ENCODE data around the gene PRAMEF5.
"Not testable (repeated sequence)": the region's sequence is repeated elsewhere in the genome, so short reads cannot be mapped to it uniquely, and the experiment has no call there.

PRAMEF5 gene

DNA sequence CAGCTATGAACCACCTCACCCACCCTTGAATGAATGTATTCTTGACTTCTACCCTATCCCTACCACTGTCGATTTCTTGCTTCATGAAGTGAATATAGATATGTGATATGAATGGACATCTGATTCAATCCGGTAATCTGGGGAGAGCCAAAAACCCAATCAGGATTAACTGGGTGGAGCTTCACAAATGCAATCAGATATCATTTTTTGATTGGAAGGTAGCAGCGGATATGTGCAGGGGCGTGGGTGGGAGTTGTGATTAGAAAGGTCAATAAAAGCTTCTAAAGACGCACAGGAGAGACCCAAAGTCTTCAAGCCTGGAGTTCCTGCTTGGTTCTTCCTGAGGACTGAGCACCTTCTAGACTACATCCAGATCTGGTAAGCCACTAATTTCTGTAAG lies at the start of gene PRAMEF5:
Gene PRAMEF5, plus strand, starts transcription at position 301 of the 400 bp plus-strand sequence. CDS start 5,071 bp downstream, outside the sequence.
- H3K9ac ChIP-seq; H2AFZ ChIP-seq; H3K36me3 ChIP-seq (ENCODE audit: control insufficient read depth, insufficient read depth, low read length); H3K4me1 ChIP-seq; H3K4me3 ChIP-seq (ENCODE audit: low read depth, low read length); H3K9me3 ChIP-seq (ENCODE audit: control insufficient read depth, low read length); H3K4me2 ChIP-seq (ENCODE audit: low read length); H3K79me2 ChIP-seq; H3K27ac ChIP-seq; H3K27me3 ChIP-seq (ENCODE audit: control insufficient read depth, insufficient read depth, low read length): not testable (repeated sequence)

- not testable (repeated sequence) for H3K9me3 ChIP-seq (ENCODE audit: control insufficient read depth, low read length); H2AFZ ChIP-seq; H3K79me2 ChIP-seq; H3K4me2 ChIP-seq (ENCODE audit: low read length); H3K36me3 ChIP-seq (ENCODE audit: control insufficient read depth, insufficient read depth, low read length); H3K4me1 ChIP-seq; H3K9ac ChIP-seq; H3K27ac ChIP-seq; H3K27me3 ChIP-seq (ENCODE audit: control insufficient read depth, insufficient read depth, low read length); H3K4me3 ChIP-seq (ENCODE audit: low read depth, low read length)
These were observed 45.3 kb upstream of the PRAMEF5 start for GRCh38 chr1:13208712-13209111.

DNA sequence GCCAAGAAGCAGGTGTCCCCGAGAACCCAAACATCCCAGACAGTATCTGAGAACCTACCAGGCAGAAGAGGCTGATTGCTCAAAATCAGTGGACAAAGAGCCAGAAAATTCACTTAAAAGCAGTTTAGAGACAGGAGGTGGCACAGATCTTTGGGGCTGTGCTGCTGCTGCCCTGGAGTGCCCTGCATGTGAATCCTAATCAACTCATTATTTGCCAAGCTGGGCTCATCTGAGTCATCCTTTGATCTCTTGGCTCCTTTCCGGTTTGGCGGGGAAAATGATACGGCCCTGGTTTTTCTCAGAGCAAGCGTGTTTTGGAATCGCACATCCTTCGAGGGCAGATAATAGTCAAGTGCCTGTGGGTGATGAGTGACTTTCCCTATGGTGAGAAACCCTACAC lies 37.4 kb upstream of the PRAMEF5 start:
- not testable (repeated sequence) for H3K9me3 ChIP-seq (ENCODE audit: control insufficient read depth, low read length); H3K4me2 ChIP-seq (ENCODE audit: low read length); H3K27ac ChIP-seq; H3K4me1 ChIP-seq; H3K27me3 ChIP-seq (ENCODE audit: control insufficient read depth, insufficient read depth, low read length); H3K36me3 ChIP-seq (ENCODE audit: control insufficient read depth, insufficient read depth, low read length); H3K79me2 ChIP-seq; H3K9ac ChIP-seq; H2AFZ ChIP-seq; H3K4me3 ChIP-seq (ENCODE audit: low read depth, low read length)

DNA sequence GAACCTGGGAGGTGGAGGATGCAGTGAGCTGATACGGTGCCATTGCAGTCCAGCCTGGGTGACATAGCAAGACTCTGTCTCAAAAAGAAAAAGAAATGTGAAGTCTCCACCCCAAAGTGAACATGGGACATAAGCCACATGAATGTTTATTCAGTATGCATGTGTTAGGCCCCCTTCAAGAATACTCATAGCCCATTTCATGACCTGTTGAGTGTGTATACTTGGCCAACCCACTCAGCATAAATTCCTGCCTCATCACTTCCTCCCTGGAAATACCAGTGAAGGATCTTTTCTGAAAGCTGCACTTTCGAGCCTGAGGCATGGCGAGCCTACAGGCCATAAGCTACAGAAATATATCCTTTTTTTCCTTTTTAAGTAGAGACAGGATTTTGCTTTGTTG lies 34.8 kb upstream of the PRAMEF5 start:
- H3K9me3 ChIP-seq (ENCODE audit: control insufficient read depth, low read length); H3K4me1 ChIP-seq; H3K9ac ChIP-seq; H3K4me2 ChIP-seq (ENCODE audit: low read length); H3K27me3 ChIP-seq (ENCODE audit: control insufficient read depth, insufficient read depth, low read length); H2AFZ ChIP-seq; H3K36me3 ChIP-seq (ENCODE audit: control insufficient read depth, insufficient read depth, low read length); H3K4me3 ChIP-seq (ENCODE audit: low read depth, low read length); H3K27ac ChIP-seq; H3K79me2 ChIP-seq: not testable (repeated sequence)

GRCh38 chr1:13222788-13223187 lies 31.2 kb upstream of the PRAMEF5 start:
- not testable (repeated sequence) for H3K9ac ChIP-seq; H2AFZ ChIP-seq; H3K36me3 ChIP-seq (ENCODE audit: control insufficient read depth, insufficient read depth, low read length); H3K27me3 ChIP-seq (ENCODE audit: control insufficient read depth, insufficient read depth, low read length); H3K79me2 ChIP-seq; H3K4me3 ChIP-seq (ENCODE audit: low read depth, low read length); H3K4me2 ChIP-seq (ENCODE audit: low read length); H3K27ac ChIP-seq; H3K9me3 ChIP-seq (ENCODE audit: control insufficient read depth, low read length); H3K4me1 ChIP-seq

DNA sequence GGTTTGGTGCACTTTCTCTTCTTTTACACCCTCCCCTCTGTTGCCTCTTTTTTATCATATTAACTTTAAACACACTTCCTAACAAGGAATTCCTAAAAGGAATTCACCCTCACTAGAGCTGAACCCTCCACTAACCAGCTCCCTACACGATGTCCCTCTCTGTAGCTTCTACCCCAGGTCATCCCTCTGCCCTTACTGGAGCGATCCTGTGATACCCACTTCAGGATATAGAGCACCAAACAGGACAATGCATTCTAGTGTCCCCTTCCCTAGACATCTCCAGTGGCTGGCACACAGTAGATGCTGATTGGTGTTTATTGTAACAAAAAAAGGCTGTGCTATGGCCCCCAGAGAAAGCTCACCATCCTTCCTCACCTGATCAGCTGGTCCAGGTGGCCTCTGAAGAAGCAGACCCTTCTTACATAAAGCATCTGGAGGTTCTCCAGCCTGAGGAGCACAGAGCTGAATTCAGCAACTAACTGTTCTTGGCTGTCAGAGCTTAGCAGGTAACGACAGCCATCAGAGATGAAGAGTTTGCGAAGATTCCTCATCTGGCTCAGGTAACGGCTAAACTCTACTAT lies 29.4 kb upstream of the PRAMEF5 start:
- TF ChIP-seq CTCF (IDR thresholded peaks at IDR 0.05) = no peak
- Histone ChIP-seq H3K27me3 (ENCODE audit: control insufficient read depth, insufficient read depth, low read length) (no peaks in the 10 kb centered on the region), H3K4me3 (ENCODE audit: low read depth, low read length) (no peak overlapping the region), H3K36me3 (ENCODE audit: control insufficient read depth, insufficient read depth, low read length) (no peaks in the 10 kb centered on the region), H3K9ac (no peak overlapping the region), H3K4me1 (no peaks in the 10 kb centered on the region), H3K27ac (no peak overlapping the region), H3K79me2 (no peaks in the 10 kb centered on the region), H3K4me2 (ENCODE audit: low read length) (no peak overlapping the region), H3K9me3 (ENCODE audit: control insufficient read depth, low read length) (no peaks in the 10 kb centered on the region), H2AFZ (no peak overlapping the region)

DNA sequence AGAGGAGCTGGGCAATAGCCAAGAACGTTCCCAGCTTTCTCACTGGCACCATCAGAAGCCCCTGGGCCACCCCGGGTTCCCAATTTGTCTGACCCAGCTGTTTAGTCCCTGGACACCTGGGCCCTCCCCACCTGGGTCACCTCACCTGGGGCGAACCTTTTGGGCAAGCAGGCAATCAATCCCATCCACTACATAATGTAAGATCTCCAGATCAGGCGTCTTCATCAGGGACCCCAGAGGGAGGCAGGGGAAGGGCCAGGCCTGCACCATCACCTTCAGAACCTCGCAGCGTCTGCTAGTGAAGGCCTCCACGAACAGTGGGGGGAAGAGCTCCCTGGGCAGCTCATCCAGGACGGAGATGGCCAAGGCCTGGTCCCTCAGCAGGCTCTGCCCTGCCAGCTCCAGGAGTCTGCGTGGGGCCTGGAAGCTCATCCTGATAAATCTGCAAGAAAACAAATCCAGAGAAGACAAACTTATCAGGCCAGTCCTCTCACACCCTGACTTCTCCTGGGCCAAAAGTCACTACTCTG lies 28.3 kb upstream of the PRAMEF5 start, which contains the start of gene PRAMEF18:
Gene PRAMEF18, minus strand, starts transcription at position 480 of the 530 bp plus-strand sequence. Its CDS starts 48 bp downstream, at position 432.
- H3K9ac ChIP-seq; H3K79me2 ChIP-seq; H2AFZ ChIP-seq; H3K9me3 ChIP-seq (ENCODE audit: control insufficient read depth, low read length); H3K27me3 ChIP-seq (ENCODE audit: control insufficient read depth, insufficient read depth, low read length); H3K36me3 ChIP-seq (ENCODE audit: control insufficient read depth, insufficient read depth, low read length); H3K4me2 ChIP-seq (ENCODE audit: low read length); H3K4me1 ChIP-seq; H3K27ac ChIP-seq; H3K4me3 ChIP-seq (ENCODE audit: low read depth, low read length): not testable (repeated sequence)

DNA sequence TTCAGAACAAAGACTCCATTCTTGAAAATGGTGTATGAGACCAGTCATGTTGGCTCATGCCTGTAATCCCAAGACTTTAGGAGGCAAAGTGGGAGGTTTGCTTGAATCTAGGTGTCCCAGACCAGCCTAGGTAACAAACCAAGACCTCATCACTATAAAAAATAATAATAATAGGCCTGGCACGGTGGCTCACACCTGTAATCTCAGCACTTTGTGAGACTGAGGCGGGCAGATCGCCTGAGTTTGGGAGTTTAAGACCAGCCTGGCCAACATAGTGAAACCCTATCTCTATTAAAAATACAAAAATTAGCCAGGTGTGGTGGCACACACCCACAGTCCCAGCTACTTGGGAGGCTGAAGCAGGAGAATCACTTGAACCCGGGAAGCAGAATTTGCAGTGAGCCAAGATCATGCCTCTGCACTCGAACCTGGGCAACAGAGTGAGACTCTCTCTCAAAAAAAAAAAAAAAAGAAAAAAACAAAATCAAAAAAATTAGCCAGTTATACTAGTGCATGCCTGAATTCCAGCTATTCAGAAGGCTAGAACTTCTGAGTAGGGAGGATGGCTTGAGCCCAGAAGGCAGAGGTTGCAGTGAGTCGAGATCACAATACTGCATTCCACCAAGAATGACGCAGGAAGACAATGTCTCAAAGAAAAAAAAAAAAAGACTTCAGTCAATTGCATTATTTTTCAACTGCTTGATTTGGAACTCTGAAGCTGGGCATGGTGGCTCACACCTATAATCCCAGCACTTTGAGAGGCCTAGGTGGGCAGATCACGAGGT lies 26.5 kb upstream of the PRAMEF5 start:
- H3K36me3 ChIP-seq (ENCODE audit: control insufficient read depth, insufficient read depth, low read length); H2AFZ ChIP-seq: not testable (repeated sequence)

More for the DNA sequence above, 26.5 kb upstream of the PRAMEF5 start:
- H3K4me3 ChIP-seq (ENCODE audit: low read depth, low read length); H3K27me3 ChIP-seq (ENCODE audit: control insufficient read depth, insufficient read depth, low read length); H3K9ac ChIP-seq; H3K4me2 ChIP-seq (ENCODE audit: low read length); H3K79me2 ChIP-seq; H3K4me1 ChIP-seq; H3K27ac ChIP-seq; H3K9me3 ChIP-seq (ENCODE audit: control insufficient read depth, low read length): not testable (repeated sequence)
